Right lobe of liver (tissue), 6 donors: ENCODE measurements around the gene TMEM119. TPM values are rescaled to one million over a fixed set of nuclear protein-coding genes. Genes with fewer than 3 reads are reported as not detected.
A peak's percentile ranks its signal among the peaks of the same experiment; 100 is the strongest.

Experiments used
- ATAC-seq, 4 donors: fragments of 200-7000 bp; cut with Tn5 transposase; one replicate each; pipeline ENCODE4 v1.9.1; 2020; ENCODE audit warnings: mild to moderate bottlenecking in 4 of 4, moderate library complexity in 4 of 4
- DNase-seq, 3 donors: peaks; one replicate each; pipeline ENCODE4 v3.0.0-alpha.2; 2020
- H3K27ac ChIP-seq, 3 donors: fragments of 200-600 bp; one replicate each; pipeline ENCODE4 v1.8.0; 2022
- H3K27me3 ChIP-seq, 2 donors: fragments of 200-600 bp; one replicate each; pipeline ENCODE4 v1.8.0; 2022
- H3K36me3 ChIP-seq, 4 donors: fragments of 200-600 bp; sonication (generic) in 1 of 4; one replicate each; pipeline versions ENCODE4 v1.5.1 to v1.8.0; 2017 to 2022; ENCODE audit warnings: control low read depth in 1 of 4
- H3K4me1 ChIP-seq, 4 donors: fragments of 200-600 bp; sonication (generic) in 1 of 4; one replicate each; pipeline versions ENCODE4 v1.5.1 to v1.8.0; 2017 to 2022; ENCODE audit warnings: control low read depth in 1 of 4
- H3K4me3 ChIP-seq, 3 donors: fragments of 200-600 bp; one replicate each; pipeline ENCODE4 v1.8.0; 2022
- H3K9me3 ChIP-seq, 4 donors: fragments of 200-600 bp; sonication (generic) in 1 of 4; one replicate each; pipeline versions ENCODE4 v1.5.1 to v1.8.0; 2017 to 2022; ENCODE audit warnings: control low read depth in 1 of 4
- CTCF ChIP-seq, 4 donors: fragments of 200-600 bp in 3 of 4; fragments of 450-650 bp in 1 of 4; IDR thresholded peaks; one replicate each; pipeline versions ENCODE4 v1.5.1 to v1.8.0; 2016 to 2022; ENCODE audit warnings: antibody characterized with exemption in 4 of 4, mild to moderate bottlenecking in 2 of 4
- POLR2A ChIP-seq: fragments of 450-650 bp; IDR thresholded peaks from one replicate; pipeline ENCODE4 v1.6.1; 2017; ENCODE audit warnings: antibody characterized with exemption, mild to moderate bottlenecking
- WGBS: methylation state at CpG from one replicate; pipeline ENCODE4 v1.1.6; 2018; ENCODE audit warnings: low coverage, low lambda C conversion rate; ENCODE audit not compliant: insufficient coverage; ENCODE audit errors: missing lambda C conversion rate; 5-methylcytosine and 5-hydroxymethylcytosine counted together
- intact Hi-C, 2 donors: fragments of 100-400 bp; cut with DNase I; formaldehyde crosslinking; loops; one replicate each; pipeline versions ENCODE4 v1.11.2 to v1.14.1; 2022
- total RNA-seq, 6 experiments: library from RNA; depleted of rRNA in 2 of 6; stranded (reverse); fragments of >200 nt in 2 of 6; fragmentation: NEBNext Ultra II Directional in 3 of 6; extraction: Animal tissue kit (Norgen Biotek cat#: 25700) in 3 of 6; gene quantifications; one replicate each; pipeline versions ENCODE4 v1.1.0 to v1.2.4, GENCODE V29; 2016 to 2023
- donor health status: DM: no; HTN: yes; CAD: no.
- donor health status: DM: no; HTN: no; CAD: no.
- donor health status: DM: no; HTN: no; CAD: no.
- donor health status: DM: no; HTN: yes; CAD: no.
- donor health status: DM: no; HTN: yes; CAD: no.

Gene TMEM119
- total RNA-seq, 6 experiments from 2014 or later: 0.09 to 0.38 (median 0.22) TPM; not detected in 2

- peaks cover 0 to 5% (median 0%) of the 10 kb centered on the region in 4 donors for H3K4me1 ChIP-seq
- intact Hi-C loops: no loop called here
- H3K36me3 ChIP-seq: peaks cover 0 to 38% (median 10%) of the 10 kb centered on the region in 4 donors
- TF ChIP-seq POLR2A: no peak
- peak in 2 of 4 donors; percentile 20 to 24 for TF ChIP-seq CTCF (IDR thresholded peaks at IDR 0.05)
- peak in 1 of 3 donors; percentile 31 for DNase-seq
- no peaks in the 10 kb centered on the region for H3K9me3 ChIP-seq
- H3K27ac ChIP-seq: no peak overlapping the region
- ATAC-seq: no peak
- WGBS: 43% methylated on average over 2 of the region's 3 CpGs
- no peak overlapping the region for H3K4me3 ChIP-seq
- H3K27me3 ChIP-seq: no peaks in the 10 kb centered on the region
Measured at GRCh38 chr12:108570743-108571608, 26.9 kb downstream of the TMEM119 start.

DNA sequence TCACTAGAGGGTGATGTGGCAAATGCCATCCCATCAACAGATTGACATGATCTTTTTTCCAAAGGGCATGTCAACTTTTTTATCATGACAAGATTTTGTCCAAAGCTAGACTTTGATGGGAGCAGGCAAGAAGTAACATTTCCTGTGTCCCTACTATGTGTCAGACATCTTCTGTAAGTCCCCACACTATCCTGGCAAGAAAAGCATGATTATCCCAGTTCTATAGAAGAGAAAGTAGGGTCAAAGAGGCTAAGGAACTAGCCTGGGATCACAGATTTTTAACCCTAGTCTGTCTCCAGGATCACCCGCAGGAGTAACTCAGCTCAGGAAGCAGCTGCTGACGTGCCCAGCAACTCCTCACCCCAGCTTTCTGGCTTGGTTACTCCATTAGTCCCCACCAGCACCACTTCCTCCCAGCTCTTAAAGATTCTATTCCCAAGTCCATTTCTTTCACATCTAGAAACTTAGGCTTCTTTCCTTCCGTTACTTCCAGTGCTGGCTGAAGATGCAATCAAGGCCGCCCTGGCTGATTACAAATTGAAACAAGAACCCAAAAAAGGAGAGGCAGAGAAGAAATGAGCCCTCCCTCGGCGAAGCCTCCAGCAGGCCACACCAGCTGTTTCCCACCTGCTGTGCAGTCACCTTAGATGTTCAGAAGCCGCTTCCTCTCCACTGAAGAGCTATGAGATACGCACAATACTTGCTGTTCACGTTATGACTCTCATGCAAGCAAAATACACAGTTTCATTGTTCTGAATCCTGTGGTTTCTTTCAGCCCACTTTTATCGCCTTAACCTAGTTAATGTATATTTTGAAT is 29.3 kb downstream of the TMEM119 start:
- no peak overlapping the region for H3K4me3 ChIP-seq
- 71% methylated on average over 8 of the region's 10 CpGs for WGBS
- peaks cover 0 to 18% (median 0%) of the 10 kb centered on the region in 4 donors for H3K4me1 ChIP-seq
- H3K36me3 ChIP-seq: peaks cover 0 to 52% (median 10%) of the 10 kb centered on the region in 4 donors
- intact Hi-C loops: loop anchor here in 1 of 2 donors (5.0 kb wide), 1 partner anchor 44 kb away; no protein-coding TSS in a partner anchor
- ATAC-seq: no peak
- no peaks in the 10 kb centered on the region for H3K27me3 ChIP-seq
- DNase-seq: peak in 1 of 3 donors; percentile 25
- no peak for TF ChIP-seq CTCF (IDR thresholded peaks at IDR 0.05)
- TF ChIP-seq POLR2A: no peak
- no peak overlapping the region for H3K27ac ChIP-seq
- H3K9me3 ChIP-seq: no peaks in the 10 kb centered on the region

DNA sequence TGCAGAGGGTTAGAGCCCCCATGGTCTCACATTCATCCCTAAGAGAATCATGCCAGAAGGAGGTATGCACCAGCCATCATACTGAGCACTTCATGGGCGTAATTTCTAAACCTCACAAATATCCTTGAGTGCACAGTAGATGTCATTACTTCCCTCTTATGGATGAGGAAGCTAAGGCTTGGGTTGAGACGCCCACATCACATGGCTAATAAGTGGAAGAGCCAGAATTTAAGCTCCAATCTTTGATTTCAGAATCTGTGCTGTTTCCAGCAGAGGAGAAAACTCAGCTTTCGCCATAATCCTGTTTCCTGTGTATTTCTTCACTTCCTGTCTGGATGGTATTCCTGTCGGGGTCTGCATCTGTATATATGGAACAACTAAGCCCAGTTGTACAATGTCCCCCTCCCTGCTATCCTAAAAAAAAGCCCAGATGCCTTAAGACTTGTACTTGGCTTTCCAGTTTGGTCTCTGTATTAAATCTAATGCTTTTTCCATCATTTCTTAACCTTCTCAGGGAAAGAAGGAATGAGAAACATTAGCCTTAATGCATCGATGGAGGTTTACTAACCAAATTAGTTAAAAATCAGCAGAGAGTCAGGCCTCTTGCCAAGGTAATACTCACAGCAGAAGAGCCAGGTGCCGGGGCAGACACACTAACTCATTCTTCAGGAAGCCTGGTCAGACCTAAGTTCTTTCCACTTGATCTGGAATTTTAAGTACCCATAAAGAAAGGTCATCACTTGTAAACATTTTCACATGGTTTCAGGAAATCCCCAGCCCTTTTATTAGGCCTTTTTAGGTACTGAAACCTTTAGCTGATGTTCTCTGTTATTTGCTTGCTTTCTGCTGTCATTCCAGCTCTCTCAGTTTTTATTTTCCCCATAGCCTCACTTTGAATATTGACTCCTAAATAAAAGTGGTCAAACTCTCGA is 30.2 kb downstream of the TMEM119 start:
- ATAC-seq (no peak), DNase-seq (peak in 1 of 3 donors; percentile 14)
- Histone ChIP-seq H3K4me3 (no peak overlapping the region), H3K4me1 (peaks cover 0 to 18% (median 0%) of the 10 kb centered on the region in 4 donors), H3K36me3 (peaks cover 0 to 52% (median 10%) of the 10 kb centered on the region in 4 donors), H3K27me3 (no peaks in the 10 kb centered on the region), H3K27ac (peak overlapping the region in 1 of 3 donors; percentile 14), H3K9me3 (no peaks in the 10 kb centered on the region)
- intact Hi-C loops: loop anchor here in 1 of 2 donors (5.0 kb wide), 1 partner anchor 45 kb away; no protein-coding TSS in a partner anchor
- TF ChIP-seq POLR2A (no peak), CTCF (IDR thresholded peaks at IDR 0.05) (no peak)
- WGBS: 50% methylated on average over 7 of the region's 7 CpGs

DNA sequence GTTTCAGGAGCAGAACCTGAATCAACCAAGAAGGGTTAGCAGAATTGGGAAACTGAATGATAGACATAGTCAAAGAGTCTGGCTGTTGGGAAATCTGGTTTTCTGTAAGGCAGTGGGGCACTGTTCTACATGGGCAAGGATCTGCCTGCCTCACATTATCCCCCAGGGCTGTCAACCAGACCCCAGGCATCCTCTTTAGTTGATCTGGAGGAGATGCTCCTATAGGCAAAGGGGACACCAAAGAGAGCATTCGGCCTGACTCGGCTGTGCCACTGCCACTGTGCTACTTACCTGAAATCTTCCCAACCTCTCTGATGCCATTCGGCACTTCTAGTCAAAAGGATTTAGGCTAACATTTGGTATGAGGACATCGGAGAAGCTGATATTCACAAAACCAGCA is 31.4 kb downstream of the TMEM119 start:
- H3K4me1 ChIP-seq: peaks cover 0 to 25% (median 3%) of the 10 kb centered on the region in 4 donors
- TF ChIP-seq CTCF (IDR thresholded peaks at IDR 0.05): no peak
- TF ChIP-seq POLR2A: no peak
- H3K4me3 ChIP-seq: no peak overlapping the region
- H3K27ac ChIP-seq: peak overlapping the region in 2 of 3 donors; percentile 2 to 25
- intact Hi-C loops: loop anchor here in 1 of 2 donors (5.0 kb wide), 1 partner anchor 46 kb away; no protein-coding TSS in a partner anchor
- ATAC-seq (no peak), DNase-seq (no peak)
- H3K9me3 ChIP-seq: no peaks in the 10 kb centered on the region
- no peaks in the 10 kb centered on the region for H3K27me3 ChIP-seq
- WGBS: 93% methylated on average over 2 of the region's 4 CpGs
- H3K36me3 ChIP-seq: peaks cover 0 to 52% (median 10%) of the 10 kb centered on the region in 4 donors
